ENCODE measurements around the gene PSMB3. TPM values are rescaled to one million over a fixed set of nuclear protein-coding genes. Genes with fewer than 3 reads are reported as not detected.

The PSMB3 gene
- total and polyA plus RNA-seq, 2 donors (not counting 1 experiment from before 2014, with no cell fraction given): 210 to 299 TPM

GRCh38 chr17:38738007-38738662 lies 14.4 kb upstream of the PSMB3 start:
- TF ChIP-seq EZH2 (IDR thresholded peaks at IDR 0.05; ENCODE audit: low read length, missing control alignments) (no peak), CTCF (conservative IDR thresholded peaks at IDR 0.05 in 1 of 2, IDR thresholded peaks at IDR 0.05 in 1 of 2; ENCODE audit: low read depth in 1 of 2, low read length in 2 of 2) (no peak)
- Histone ChIP-seq H3K27ac (ENCODE audit: insufficient read depth, low read length) (no peak overlapping the region), H3K4me2 (ENCODE audit: extremely low read depth, insufficient read depth, low read length) (no peak overlapping the region), H3K4me1 (ENCODE audit: control insufficient read depth, extremely low read depth, insufficient read depth, low read length) (peaks cover 13% of the 10 kb centered on the region), H3K27me3 (ENCODE audit: control insufficient read depth, insufficient read depth, low read length) (no peaks in the 10 kb centered on the region), H3K9ac (ENCODE audit: insufficient read depth, low read length) (no peak overlapping the region), H3K9me3 (ENCODE audit: control insufficient read depth, insufficient read depth, low read depth, low read length) (no peaks in the 10 kb centered on the region), H3K79me2 (ENCODE audit: control insufficient read depth, insufficient read depth, low read length) (peaks cover 30% of the 10 kb centered on the region), H3K4me3 (replicated peaks in 1 of 4; ENCODE audit: control extremely low read depth in 1 of 4, insufficient read depth in 1 of 4, low read depth in 3 of 4, low read length in 4 of 4) (no peak overlapping the region), H4K20me1 (ENCODE audit: control insufficient read depth, extremely low read depth, insufficient read depth, low read length) (no peaks in the 10 kb centered on the region), H2AFZ (ENCODE audit: low read length) (no peak overlapping the region), H3K36me3 (ENCODE audit: control insufficient read depth, insufficient read depth, low read length) (peaks cover 32% of the 10 kb centered on the region)
- DNase-seq (ENCODE audit: low read depth in 2 of 2): no peak

- H3K9me3 ChIP-seq (ENCODE audit: control insufficient read depth, insufficient read depth, low read depth, low read length): no peaks in the 10 kb centered on the region
- no peak overlapping the region for H3K27ac ChIP-seq (ENCODE audit: insufficient read depth, low read length)
- no peak overlapping the region for H3K4me3 ChIP-seq (replicated peaks in 1 of 4; ENCODE audit: control extremely low read depth in 1 of 4, insufficient read depth in 1 of 4, low read depth in 3 of 4, low read length in 4 of 4)
- H3K27me3 ChIP-seq (ENCODE audit: control insufficient read depth, insufficient read depth, low read length): no peaks in the 10 kb centered on the region
- no peak overlapping the region for H2AFZ ChIP-seq (ENCODE audit: low read length)
- H3K9ac ChIP-seq (ENCODE audit: insufficient read depth, low read length): no peak overlapping the region
- H3K36me3 ChIP-seq (ENCODE audit: control insufficient read depth, insufficient read depth, low read length): peaks cover 27% of the 10 kb centered on the region
- peaks cover 35% of the 10 kb centered on the region for H3K79me2 ChIP-seq (ENCODE audit: control insufficient read depth, insufficient read depth, low read length)
- no peak for TF ChIP-seq CTCF (conservative IDR thresholded peaks at IDR 0.05 in 1 of 2, IDR thresholded peaks at IDR 0.05 in 1 of 2; ENCODE audit: low read depth in 1 of 2, low read length in 2 of 2)
- TF ChIP-seq EZH2 (IDR thresholded peaks at IDR 0.05; ENCODE audit: low read length, missing control alignments): no peak
- H3K4me1 ChIP-seq (ENCODE audit: control insufficient read depth, extremely low read depth, insufficient read depth, low read length): peaks cover 13% of the 10 kb centered on the region
- H4K20me1 ChIP-seq (ENCODE audit: control insufficient read depth, extremely low read depth, insufficient read depth, low read length): no peaks in the 10 kb centered on the region
- no peak overlapping the region for H3K4me2 ChIP-seq (ENCODE audit: extremely low read depth, insufficient read depth, low read length)
- DNase-seq (ENCODE audit: low read depth in 2 of 2): no peak
Measured at GRCh38 chr17:38738686-38739085, 13.9 kb upstream of the PSMB3 start.

- Histone ChIP-seq H3K4me2 (ENCODE audit: extremely low read depth, insufficient read depth, low read length) (no peak overlapping the region), H3K4me3 (replicated peaks in 1 of 4; ENCODE audit: control extremely low read depth in 1 of 4, insufficient read depth in 1 of 4, low read depth in 3 of 4, low read length in 4 of 4) (no peak overlapping the region), H3K79me2 (ENCODE audit: control insufficient read depth, insufficient read depth, low read length) (peaks cover 41% of the 10 kb centered on the region), H4K20me1 (ENCODE audit: control insufficient read depth, extremely low read depth, insufficient read depth, low read length) (no peaks in the 10 kb centered on the region), H3K9ac (ENCODE audit: insufficient read depth, low read length) (no peak overlapping the region), H3K27ac (ENCODE audit: insufficient read depth, low read length) (no peak overlapping the region), H3K4me1 (ENCODE audit: control insufficient read depth, extremely low read depth, insufficient read depth, low read length) (peaks cover 14% of the 10 kb centered on the region), H3K27me3 (ENCODE audit: control insufficient read depth, insufficient read depth, low read length) (no peaks in the 10 kb centered on the region), H2AFZ (ENCODE audit: low read length) (no peak overlapping the region), H3K36me3 (ENCODE audit: control insufficient read depth, insufficient read depth, low read length) (peaks cover 25% of the 10 kb centered on the region), H3K9me3 (ENCODE audit: control insufficient read depth, insufficient read depth, low read depth, low read length) (no peaks in the 10 kb centered on the region)
- TF ChIP-seq EZH2 (IDR thresholded peaks at IDR 0.05; ENCODE audit: low read length, missing control alignments) (no peak), CTCF (conservative IDR thresholded peaks at IDR 0.05 in 1 of 2, IDR thresholded peaks at IDR 0.05 in 1 of 2; ENCODE audit: low read depth in 1 of 2, low read length in 2 of 2) (no peak)
- no peak for DNase-seq (ENCODE audit: low read depth in 2 of 2)
Measured at GRCh38 chr17:38739305-38739704, 13.2 kb upstream of the PSMB3 start.

Data from fibroblast of lung (primary cell).